Peyer's patch (tissue), 4 donors: ENCODE results near the gene TNFSF13.

Experiments used
- CTCF ChIP-seq, 6 experiments: fragments of 450-650 bp in 4 of 6; fragments of 200-600 bp in 2 of 6; sonication (generic) in 1 of 6; IDR thresholded peaks; one replicate each; pipeline ENCODE4 v1.5.1; 2017 to 2019; ENCODE audit warnings: antibody characterized with exemption in 6 of 6, mild to moderate bottlenecking in 3 of 6, moderate library complexity in 1 of 6
- POLR2A ChIP-seq, 2 donors: fragments of 450-650 bp; IDR thresholded peaks; one replicate each; pipeline ENCODE4 v1.5.1; 2017; ENCODE audit warnings: antibody characterized with exemption in 2 of 2, mild to moderate bottlenecking in 2 of 2, moderate library complexity in 2 of 2

GRCh38 chr17:7528842-7529241, 29.7 kb upstream of the TNFSF13 start:
- no peak for TF ChIP-seq CTCF (IDR thresholded peaks at IDR 0.05)
- no peak for TF ChIP-seq POLR2A (IDR thresholded peaks at IDR 0.05)
